ENCODE measurements around the gene RTN3. TPM values are rescaled to one million over a fixed set of nuclear protein-coding genes. Genes with fewer than 3 reads are reported as not detected.

RTN3 gene
- total RNA-seq, 1 donor from 2014 or later, result 279 TPM

DNA sequence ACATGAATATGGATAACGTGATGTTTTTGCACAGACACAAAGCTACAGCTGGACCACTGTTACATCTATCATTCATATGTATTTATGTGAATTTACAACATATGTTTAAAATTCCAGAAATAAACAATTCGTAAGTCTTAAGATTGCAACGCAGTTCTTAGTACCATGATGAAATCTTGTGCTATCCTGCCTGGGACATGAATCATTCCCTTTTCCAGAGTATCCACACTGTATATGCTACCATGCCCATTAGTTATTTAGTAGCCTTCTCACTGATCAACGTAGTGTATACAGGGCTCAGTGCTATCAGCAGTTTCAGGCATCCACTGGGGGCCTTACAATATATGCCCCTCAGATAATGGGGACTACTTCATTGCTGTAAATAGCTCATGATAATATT lies 14.4 kb upstream of the RTN3 start:
- Histone ChIP-seq H3K27me3 (no peaks in the 10 kb centered on the region), H3K9ac (no peak overlapping the region), H3F3A (ENCODE audit: low read depth) (peaks cover 14% of the 10 kb centered on the region), H3K4me2 (no peak overlapping the region), H3K27ac (no peak overlapping the region), H3K79me2 (ENCODE audit: low read depth) (peaks cover 85% of the 10 kb centered on the region), H4K20me1 (ENCODE audit: low read depth) (peaks cover 44% of the 10 kb centered on the region), H2AFZ (replicated peaks) (no peak overlapping the region), H3K4me1 (peaks cover 7% of the 10 kb centered on the region), H3K9me3 (ENCODE audit: low read depth) (no peaks in the 10 kb centered on the region), H3K4me3 (no peak overlapping the region), H3K36me3 (no peaks in the 10 kb centered on the region)
- TF ChIP-seq EZH2phosphoT487 (IDR thresholded peaks at IDR 0.05), result no peak
- TF ChIP-seq, protein P1, sequence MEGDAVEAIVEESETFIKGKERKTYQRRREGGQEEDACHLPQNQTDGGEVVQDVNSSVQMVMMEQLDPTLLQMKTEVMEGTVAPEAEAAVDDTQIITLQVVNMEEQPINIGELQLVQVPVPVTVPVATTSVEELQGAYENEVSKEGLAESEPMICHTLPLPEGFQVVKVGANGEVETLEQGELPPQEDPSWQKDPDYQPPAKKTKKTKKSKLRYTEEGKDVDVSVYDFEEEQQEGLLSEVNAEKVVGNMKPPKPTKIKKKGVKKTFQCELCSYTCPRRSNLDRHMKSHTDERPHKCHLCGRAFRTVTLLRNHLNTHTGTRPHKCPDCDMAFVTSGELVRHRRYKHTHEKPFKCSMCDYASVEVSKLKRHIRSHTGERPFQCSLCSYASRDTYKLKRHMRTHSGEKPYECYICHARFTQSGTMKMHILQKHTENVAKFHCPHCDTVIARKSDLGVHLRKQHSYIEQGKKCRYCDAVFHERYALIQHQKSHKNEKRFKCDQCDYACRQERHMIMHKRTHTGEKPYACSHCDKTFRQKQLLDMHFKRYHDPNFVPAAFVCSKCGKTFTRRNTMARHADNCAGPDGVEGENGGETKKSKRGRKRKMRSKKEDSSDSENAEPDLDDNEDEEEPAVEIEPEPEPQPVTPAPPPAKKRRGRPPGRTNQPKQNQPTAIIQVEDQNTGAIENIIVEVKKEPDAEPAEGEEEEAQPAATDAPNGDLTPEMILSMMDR (IDR thresholded peaks at IDR 0.05), result no peak
- TF ChIP-seq EZH2 (IDR thresholded peaks at IDR 0.05), result no peak
- Mint-ChIP-seq H3K27me3 (ENCODE audit: insufficient read depth, low read depth) (peaks cover 4% of the 10 kb centered on the region), H3K4me3 (no peak overlapping the region), H3K36me3 (peaks cover 5% of the 10 kb centered on the region), H3K27ac (no peak overlapping the region), H3K4me1 (peaks cover 17% of the 10 kb centered on the region), H3K9me3 (no peaks in the 10 kb centered on the region)
- DNase-seq (ENCODE audit: low spot score), result no peak

DNA sequence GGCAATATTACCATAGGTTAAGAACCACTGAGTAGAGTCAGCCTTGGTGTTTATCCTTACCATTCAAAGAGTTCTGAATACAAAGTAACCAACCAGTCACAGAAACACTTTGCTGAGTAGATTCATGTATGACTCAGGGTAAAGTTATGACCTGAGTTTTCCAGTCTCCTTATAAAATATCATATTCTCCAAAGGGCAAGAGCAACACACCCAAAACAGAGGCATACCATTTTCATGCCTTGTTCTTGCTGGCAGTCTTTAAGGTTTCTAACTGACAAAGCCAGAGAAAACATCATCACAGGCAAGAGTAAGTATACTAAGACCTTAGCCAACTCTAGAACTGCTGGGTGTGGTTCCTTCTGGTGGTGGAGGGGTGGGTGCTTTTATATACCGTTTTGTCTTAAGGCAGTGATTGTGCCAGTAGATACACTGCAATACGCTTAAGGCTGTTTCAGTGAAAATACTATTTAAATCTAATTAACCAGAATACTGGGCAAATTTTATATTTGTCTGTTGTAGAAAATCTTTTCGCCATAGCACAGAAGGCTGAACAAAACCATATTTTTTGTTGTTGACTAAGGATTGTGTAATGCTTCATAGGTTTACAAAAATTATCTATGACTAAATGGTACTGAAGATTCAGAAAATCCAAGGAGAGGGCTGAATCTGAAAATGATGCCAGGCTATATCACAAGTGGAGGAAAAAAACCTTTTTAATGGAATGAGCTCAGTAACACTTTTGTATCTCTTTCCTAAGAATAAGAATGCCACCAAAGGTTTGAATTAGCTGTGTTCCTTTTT lies 13.1 kb upstream of the RTN3 start:
- peaks cover 4% of the 10 kb centered on the region for H3K27me3 Mint-ChIP-seq (ENCODE audit: insufficient read depth, low read depth)
- Histone ChIP-seq H3K4me2 (no peak overlapping the region), H3K4me3 (no peak overlapping the region), H3K9me3 (ENCODE audit: low read depth) (no peaks in the 10 kb centered on the region), H3K27ac (no peak overlapping the region), H4K20me1 (ENCODE audit: low read depth) (peaks cover 35% of the 10 kb centered on the region), H3K79me2 (ENCODE audit: low read depth) (peaks cover 72% of the 10 kb centered on the region), H3K9ac (no peak overlapping the region), H3F3A (ENCODE audit: low read depth) (peaks cover 20% of the 10 kb centered on the region), H3K36me3 (no peaks in the 10 kb centered on the region), H3K4me1 (peaks cover 7% of the 10 kb centered on the region), H2AFZ (replicated peaks) (no peak overlapping the region), H3K27me3 (no peaks in the 10 kb centered on the region)
- TF ChIP-seq EZH2 (IDR thresholded peaks at IDR 0.05), result no peak
- TF ChIP-seq, protein P1 (IDR thresholded peaks at IDR 0.05), result no peak
- peak overlapping the region; percentile 8 for H3K27ac Mint-ChIP-seq
- no peaks in the 10 kb centered on the region for H3K9me3 Mint-ChIP-seq
- H3K4me3 Mint-ChIP-seq, result peak overlapping the region; percentile 57
- DNase-seq (ENCODE audit: low spot score), result no peak
- H3K4me1 Mint-ChIP-seq, result peaks cover 17% of the 10 kb centered on the region
- H3K36me3 Mint-ChIP-seq, result peaks cover 5% of the 10 kb centered on the region

DNA sequence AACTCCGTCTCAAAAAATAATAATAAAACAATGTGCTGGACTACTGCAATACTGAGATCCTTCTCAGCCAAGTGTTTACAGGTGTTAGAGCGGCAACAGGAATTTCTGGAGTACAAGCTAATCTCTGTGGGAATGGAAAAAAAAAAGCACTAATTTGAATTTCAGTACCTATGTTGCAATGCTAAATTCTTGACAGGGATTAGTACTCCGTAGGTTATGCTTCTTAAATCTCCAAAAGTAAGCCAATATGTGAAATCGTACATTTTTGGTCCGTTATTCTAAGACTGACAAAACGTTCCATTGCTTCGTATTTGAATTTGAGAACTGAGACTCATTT lies 11.2 kb upstream of the RTN3 start:
- DNase-seq (ENCODE audit: low spot score), result no peak
- H3K27me3 ChIP-seq, result no peaks in the 10 kb centered on the region
- H3K36me3 ChIP-seq, result no peaks in the 10 kb centered on the region
- H3K4me1 Mint-ChIP-seq, result peaks cover 9% of the 10 kb centered on the region
- H3K27ac ChIP-seq, result no peak overlapping the region
- H3K36me3 Mint-ChIP-seq, result peaks cover 5% of the 10 kb centered on the region
- H3K4me2 ChIP-seq, result peak overlapping the region; percentile 79
- peak overlapping the region; percentile 58 for H3K4me3 ChIP-seq
- H3K9ac ChIP-seq, result no peak overlapping the region
- peaks cover 20% of the 10 kb centered on the region for H3F3A ChIP-seq (ENCODE audit: low read depth)
- H3K27me3 Mint-ChIP-seq (ENCODE audit: insufficient read depth, low read depth), result peaks cover 4% of the 10 kb centered on the region
- peaks cover 7% of the 10 kb centered on the region for H3K4me1 ChIP-seq
- peak overlapping the region; percentile 77 for H3K4me3 Mint-ChIP-seq
- H2AFZ ChIP-seq (replicated peaks), result no peak overlapping the region
- H3K27ac Mint-ChIP-seq, result no peak overlapping the region
- no peaks in the 10 kb centered on the region for H3K9me3 Mint-ChIP-seq
- peaks cover 56% of the 10 kb centered on the region for H3K79me2 ChIP-seq (ENCODE audit: low read depth)
- peaks cover 21% of the 10 kb centered on the region for H4K20me1 ChIP-seq (ENCODE audit: low read depth)
- H3K9me3 ChIP-seq (ENCODE audit: low read depth), result no peaks in the 10 kb centered on the region
- TF ChIP-seq EZH2phosphoT487 (IDR thresholded peaks at IDR 0.05), result no peak
- no peak for TF ChIP-seq EZH2 (IDR thresholded peaks at IDR 0.05)
- TF ChIP-seq, protein P1 (IDR thresholded peaks at IDR 0.05), result no peak

All from neural progenitor cell (in vitro differentiated cells).